HG02678 (cell line): ENCODE data around the gene LILRA6.
A peak's percentile ranks its signal among the peaks of the same experiment; 100 is the strongest.
"Not testable (repeated sequence)": the region's sequence is repeated elsewhere in the genome, so short reads cannot be mapped to it uniquely, and the experiment has no call there.

Experiments
- ATAC-seq: cut with Tn5 transposase; IDR thresholded peaks from one replicate; pipeline ENCODE4 v1.9.1; 2021; ENCODE audit warnings: mild to moderate bottlenecking, moderate library complexity; ENCODE audit not compliant: unreplicated experiment

Gene LILRA6

DNA sequence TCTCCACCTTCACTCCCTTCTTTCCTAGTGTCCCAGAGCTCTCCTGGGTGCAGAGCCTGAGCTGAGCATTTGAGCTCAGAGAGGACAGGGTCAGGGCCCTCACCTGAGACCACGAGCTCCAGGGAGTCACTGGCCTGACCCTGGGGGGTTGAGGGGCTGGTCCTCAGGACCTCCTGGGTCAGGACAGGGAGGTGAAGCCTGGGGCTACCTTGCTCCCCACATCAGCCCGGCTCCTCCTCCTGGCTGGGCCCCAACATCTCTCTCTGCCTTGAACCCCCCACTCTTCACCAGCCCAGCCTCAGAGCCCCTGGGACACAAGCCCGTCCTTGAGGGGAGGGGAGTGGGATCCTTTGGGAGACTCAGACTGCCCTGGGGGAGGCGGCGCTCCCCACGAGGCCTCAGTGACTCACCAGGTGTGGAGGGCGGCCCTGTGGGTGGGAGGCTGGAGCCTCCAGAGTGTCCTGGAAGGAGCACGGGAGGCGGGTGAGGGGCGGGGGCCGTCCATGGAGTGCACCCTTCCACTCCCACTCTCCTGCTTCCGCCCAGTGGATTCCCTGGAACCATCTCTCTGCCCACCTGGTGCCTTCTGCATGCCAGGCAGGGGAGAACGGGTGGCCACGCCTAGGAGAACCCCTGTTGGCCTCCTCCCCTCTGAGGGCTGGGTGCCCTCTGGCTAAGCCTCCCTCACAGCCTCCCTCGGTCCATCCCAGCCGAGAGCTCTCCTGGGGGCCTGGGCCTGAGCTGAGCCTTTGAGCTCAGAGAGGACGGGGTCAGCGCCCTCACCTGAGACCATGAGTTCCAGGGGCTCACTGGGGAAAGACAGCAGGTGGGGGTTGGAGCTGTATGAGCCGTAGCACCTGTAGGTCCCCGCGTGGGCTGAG is 2.9 kb downstream of the LILRA6 start:
- not testable (repeated sequence) for ATAC-seq

DNA sequence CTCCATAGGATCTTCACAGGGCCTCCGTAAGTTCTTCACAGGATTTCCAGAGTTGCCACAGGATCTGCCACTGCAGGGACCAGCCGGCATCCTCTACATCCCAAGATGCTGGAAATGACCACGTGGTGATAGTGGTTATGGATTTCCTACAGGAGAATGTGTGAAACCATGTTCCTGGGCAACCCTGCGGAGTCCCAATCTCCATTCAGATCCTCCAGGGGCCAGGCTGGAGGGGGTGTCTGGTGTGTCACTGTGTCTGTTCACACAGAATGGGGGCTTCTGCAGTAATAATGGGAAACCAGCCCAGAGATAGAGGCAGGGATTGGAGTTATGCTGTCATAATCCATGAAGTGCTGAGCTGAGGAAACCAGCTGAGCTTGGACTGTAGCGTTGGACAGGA is 8.6 kb downstream of the LILRA6 start:
- ATAC-seq: no peak

DNA sequence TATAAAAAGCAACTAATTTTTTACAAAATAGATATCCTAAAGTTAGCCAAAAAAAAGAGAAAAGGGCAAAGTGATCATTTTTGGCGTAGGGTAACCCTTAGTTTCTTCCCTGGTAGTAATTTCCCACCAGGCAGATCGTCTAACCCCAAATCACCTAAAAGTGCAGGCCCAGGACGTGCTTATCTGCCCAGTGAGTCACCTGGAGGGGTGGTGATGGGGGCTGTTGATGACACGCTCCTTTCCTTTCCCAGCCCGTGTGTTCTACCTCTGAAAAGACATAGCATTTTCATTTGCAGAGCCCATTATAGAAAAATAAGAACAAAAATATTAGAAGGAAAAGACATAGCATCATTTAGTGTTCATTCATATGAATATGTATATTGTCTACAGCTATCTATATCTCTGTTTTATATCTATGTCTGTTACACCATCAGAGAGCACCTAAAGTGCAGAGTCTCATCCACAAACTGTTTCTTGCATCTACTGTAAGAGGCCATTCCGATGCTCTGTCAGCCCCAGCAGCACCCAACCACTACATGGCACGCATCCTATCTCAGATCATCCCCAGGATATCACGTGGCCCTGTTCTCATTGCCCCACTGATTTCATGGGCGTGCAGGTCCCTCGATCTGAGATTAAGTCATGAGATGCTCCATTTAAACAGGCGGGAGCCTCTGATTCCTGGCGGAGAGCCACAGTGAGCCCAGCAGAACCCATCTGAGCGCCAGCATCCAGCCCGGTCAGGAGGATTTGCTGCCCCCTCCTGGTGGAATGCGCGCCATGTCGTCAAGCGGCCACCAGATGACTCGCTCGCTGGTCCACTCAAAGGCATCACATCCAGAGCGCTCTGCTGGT is 11.3 kb downstream of the LILRA6 start:
- ATAC-seq: peak; percentile 81

DNA sequence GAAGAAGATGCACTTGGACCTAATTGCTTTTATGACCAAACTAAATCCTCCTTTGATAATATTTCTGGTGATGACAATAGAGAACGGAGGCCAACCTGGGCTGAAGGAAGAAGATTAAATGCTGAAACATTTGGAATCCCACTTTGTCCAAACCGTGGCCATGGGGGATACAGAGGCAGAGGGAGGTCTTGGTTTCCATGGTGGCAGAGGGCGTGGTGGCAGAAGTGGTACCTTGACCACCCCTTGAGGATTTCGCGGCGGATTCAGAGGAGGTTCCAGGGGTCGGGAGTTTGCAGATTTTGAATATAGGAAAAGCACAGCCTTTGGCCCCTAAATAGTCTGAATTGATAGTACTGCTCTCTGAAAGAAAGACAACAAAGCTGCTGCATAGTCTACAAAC is 12.6 kb downstream of the LILRA6 start:
- ATAC-seq: no peak

DNA sequence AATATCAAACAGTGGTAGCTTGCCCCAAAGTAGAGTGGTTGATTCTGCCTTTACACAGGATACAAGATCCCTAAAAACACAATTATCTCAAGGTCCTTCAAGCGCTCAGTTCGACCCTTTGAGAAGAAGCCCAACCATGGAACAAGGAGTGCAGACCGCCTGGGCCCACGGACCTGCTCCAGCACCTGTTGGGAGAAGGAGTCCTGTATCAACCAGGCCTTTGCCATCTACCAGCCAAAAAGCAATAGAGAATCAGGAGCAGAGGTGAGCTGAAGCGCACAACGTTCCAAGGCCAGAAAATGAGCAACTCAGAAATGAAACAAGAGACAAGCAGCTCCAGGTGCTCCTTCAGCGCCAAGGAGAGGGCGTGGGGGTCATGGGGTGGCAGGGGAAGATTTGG is 13.4 kb downstream of the LILRA6 start:
- no peak for ATAC-seq

DNA sequence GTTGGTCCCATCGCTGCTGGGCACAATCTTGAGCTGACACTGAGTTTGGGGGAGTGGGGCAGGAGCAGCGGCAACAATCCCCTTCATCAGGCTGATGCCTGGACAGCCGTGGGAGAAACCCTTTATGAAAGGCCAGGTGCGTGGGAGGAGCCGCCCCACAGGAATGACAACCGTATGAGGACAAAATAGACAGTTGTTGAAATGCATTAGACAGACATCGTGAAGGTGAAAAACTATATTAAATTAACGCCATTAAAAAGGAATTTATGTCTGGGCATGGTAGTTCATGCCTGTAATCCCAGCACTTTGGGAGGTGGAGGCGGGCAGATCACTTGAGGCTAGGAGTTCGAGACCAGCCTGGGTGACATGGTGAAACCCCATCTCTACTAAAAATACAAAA is 18.0 kb downstream of the LILRA6 start:
- ATAC-seq: not testable (repeated sequence)

DNA sequence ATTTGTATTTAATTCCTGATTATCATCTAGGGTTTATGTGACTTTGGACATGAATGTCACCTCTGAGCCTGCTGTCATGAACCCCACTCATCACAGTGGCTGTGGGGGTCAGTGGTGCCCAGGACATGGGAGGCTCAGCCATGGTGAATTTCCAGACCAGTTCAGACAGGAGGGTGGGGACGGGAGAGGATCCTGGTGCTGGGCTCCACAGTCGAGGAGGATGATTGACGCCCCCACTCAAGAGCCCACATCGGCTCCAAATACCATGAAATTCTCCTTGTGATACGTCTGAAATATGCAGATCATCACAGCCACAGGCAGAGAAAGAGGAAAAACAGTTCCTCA is 18.7 kb downstream of the LILRA6 start:
- not testable (repeated sequence) for ATAC-seq

GRCh38 chr19:54223277-54223936 is 19.2 kb downstream of the LILRA6 start:
- not testable (repeated sequence) for ATAC-seq

GRCh38 chr19:54222474-54223276 is 19.9 kb downstream of the LILRA6 start, which contains the start of gene LILRB3:
TSS of gene LILRB3 (minus strand) at chr19:54223007. CDS start at chr19:54222976, 31 bp downstream.
- not testable (repeated sequence) for ATAC-seq

DNA sequence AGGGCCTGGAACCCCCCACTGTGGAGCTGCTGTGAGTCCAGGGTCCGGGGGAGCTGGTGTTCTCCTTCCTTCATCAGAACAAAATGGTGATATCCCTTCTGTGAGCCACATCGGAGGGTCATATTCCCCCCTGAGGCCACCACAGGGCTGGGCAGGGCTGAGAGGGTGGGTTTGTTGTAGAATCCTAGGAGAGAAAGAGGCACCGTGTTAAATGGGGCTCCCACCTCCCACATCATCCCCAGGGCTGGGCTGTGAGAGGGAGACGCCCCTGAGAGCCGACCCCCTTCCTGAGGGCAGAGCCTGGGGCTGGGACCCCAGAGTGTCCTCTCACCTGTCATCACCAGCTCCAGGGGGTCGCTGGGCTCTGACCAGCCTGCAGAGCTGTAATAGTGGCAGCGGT is 20.6 kb downstream of the LILRA6 start:
- not testable (repeated sequence) for ATAC-seq

GRCh38 chr19:54219702-54220101 is 22.9 kb downstream of the LILRA6 start:
- ATAC-seq: not testable (repeated sequence)

GRCh38 chr19:54218960-54219661 is 23.5 kb downstream of the LILRA6 start:
- no peak for ATAC-seq

- ATAC-seq: no peak
These were observed 24.3 kb downstream of the LILRA6 start for GRCh38 chr19:54218259-54218658.

DNA sequence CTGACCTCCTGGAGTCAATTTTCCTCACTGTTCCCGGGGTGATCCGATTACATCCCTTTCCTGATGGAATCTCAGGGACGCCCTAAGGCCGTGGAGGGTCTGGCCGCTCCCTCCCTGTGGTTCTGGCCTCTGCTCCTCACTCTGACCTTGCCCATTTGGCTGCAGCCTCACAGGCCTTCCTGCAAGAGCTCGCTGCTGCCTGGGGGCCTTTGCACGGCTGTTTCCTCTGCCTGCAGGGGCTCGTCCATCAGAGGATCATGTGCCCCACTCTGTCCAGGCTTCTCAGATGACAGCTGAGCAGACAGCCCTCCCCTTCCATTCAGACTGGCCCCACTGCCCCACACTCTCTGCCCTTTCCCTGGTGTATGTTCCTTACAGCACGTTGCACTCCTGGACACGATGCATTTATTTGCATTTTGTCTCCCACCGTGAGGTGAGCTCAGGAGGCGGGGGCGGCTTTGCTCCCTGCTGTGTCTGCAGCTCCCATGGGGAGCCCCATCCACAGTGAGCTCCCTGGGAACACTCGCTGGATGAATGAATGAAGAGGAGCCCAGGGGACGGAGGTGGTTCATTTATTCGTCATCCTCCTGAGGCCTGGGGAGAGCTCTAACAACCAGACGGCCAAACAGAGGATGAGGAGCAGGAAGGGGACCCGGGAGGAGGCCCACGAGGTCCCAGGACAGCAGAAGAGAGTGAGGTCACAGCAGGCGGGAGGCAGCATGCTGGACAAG is 24.9 kb downstream of the LILRA6 start:
- ATAC-seq: not testable (repeated sequence)

GRCh38 chr19:54216869-54217268 is 25.7 kb downstream of the LILRA6 start:
- no peak for ATAC-seq

- not testable (repeated sequence) for ATAC-seq
These were observed 27.9 kb downstream of the LILRA6 start for GRCh38 chr19:54214734-54215133.

- not testable (repeated sequence) for ATAC-seq
These were observed 28.4 kb downstream of the LILRA6 start for GRCh38 chr19:54214217-54214616.

GRCh38 chr19:54211235-54211634 is 31.4 kb downstream of the LILRA6 start:
- ATAC-seq: no peak
